Large intestine (tissue), 3 donors: ENCODE data around the gene FOXK1. TPM values are rescaled to one million over a fixed set of nuclear protein-coding genes. Genes with fewer than 3 reads are reported as not detected.

Source experiments
- DNase-seq, 2 donors: peaks; one replicate each; pipeline versions ENCODE4 v3.0.0 to v3.0.0-alpha.2; 2013
- H3K27ac ChIP-seq: one replicate; pipeline ENCODE4 v1.5.1; 2013; ENCODE audit warnings: low read length
- H3K27me3 ChIP-seq: 2 replicates; pipeline ENCODE4 v1.6.1; 2013; ENCODE audit warnings: low read length; ENCODE audit not compliant: control insufficient read depth, insufficient read depth
- H3K36me3 ChIP-seq: 2 replicates; pipeline ENCODE4 v1.6.1; 2013; ENCODE audit warnings: low read length; ENCODE audit not compliant: control insufficient read depth, insufficient read depth
- H3K4me1 ChIP-seq: one replicate; pipeline ENCODE4 v1.6.1; 2013; ENCODE audit warnings: low read length; ENCODE audit not compliant: control insufficient read depth, insufficient read depth
- H3K4me3 ChIP-seq: one replicate; pipeline ENCODE4 v1.5.1; 2013; ENCODE audit warnings: low read length
- H3K9me3 ChIP-seq: one replicate; pipeline ENCODE4 v1.6.1; 2013; ENCODE audit warnings: mild to moderate bottlenecking, low read depth, low read length, moderate library complexity; ENCODE audit not compliant: control insufficient read depth
- WGBS: methylation state at CpG from one replicate; pipeline ENCODE4 v1.1.5; 2013; ENCODE audit warnings: low lambda C conversion rate; ENCODE audit not compliant: insufficient coverage; 5-methylcytosine and 5-hydroxymethylcytosine counted together
- polyA plus RNA-seq: library from polyadenylated mRNA; unstranded; fragments of 120-200 nt; gene quantifications from one replicate; pipeline ENCODE4 v1.2.1, GENCODE V29; 2013

Gene FOXK1
- polyA plus RNA-seq, 1 donor, result 11.6 TPM

GRCh38 chr7:4731803-4732202, 49.7 kb downstream of the FOXK1 start:
- no peaks in the 10 kb centered on the region for H3K4me1 ChIP-seq
- H3K36me3 ChIP-seq, result peaks cover 25% of the 10 kb centered on the region
- H3K27me3 ChIP-seq, result no peaks in the 10 kb centered on the region
- no peak overlapping the region for H3K27ac ChIP-seq
- no CpG with 5 or more reads among the region's 16 CpGs for WGBS
- no peaks in the 10 kb centered on the region for H3K9me3 ChIP-seq
- no peak for DNase-seq
- H3K4me3 ChIP-seq, result no peak overlapping the region

DNA sequence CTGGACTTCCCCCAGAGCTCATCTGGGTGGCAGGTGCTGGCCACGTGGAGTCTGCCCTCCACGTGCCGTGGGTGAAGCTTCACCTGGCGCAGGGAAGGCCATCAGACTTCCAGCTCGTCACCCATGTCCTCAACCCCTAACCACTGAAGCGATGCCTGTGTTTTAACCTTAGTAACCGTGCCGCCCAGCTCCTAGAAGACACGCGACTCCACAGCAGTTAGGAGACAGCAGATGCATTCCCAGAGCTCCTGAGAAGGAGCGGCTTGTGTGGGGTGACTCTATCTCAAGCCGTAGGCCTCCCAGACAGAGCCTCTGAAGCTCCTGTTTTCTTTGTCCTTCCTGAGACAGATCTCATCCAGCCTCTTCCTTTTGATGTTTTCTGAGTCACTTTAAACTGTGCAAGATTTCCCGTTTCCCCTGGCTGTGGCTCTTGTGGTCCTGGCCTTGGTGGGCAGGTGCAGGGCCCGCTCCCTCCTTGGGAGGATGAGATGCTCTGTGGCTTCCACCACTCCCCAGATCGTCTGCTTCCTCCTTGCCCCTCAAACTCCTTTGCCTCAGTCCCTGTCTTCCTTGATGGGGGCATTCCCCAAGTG, 51.9 kb downstream of the FOXK1 start:
- DNase-seq, result no peak
- H3K27ac ChIP-seq, result no peak overlapping the region
- no CpG with 5 or more reads among the region's 15 CpGs for WGBS
- no peaks in the 10 kb centered on the region for H3K9me3 ChIP-seq
- H3K4me3 ChIP-seq, result no peak overlapping the region
- H3K36me3 ChIP-seq, result peaks cover 19% of the 10 kb centered on the region
- H3K4me1 ChIP-seq, result peaks cover 7% of the 10 kb centered on the region
- no peaks in the 10 kb centered on the region for H3K27me3 ChIP-seq

DNA sequence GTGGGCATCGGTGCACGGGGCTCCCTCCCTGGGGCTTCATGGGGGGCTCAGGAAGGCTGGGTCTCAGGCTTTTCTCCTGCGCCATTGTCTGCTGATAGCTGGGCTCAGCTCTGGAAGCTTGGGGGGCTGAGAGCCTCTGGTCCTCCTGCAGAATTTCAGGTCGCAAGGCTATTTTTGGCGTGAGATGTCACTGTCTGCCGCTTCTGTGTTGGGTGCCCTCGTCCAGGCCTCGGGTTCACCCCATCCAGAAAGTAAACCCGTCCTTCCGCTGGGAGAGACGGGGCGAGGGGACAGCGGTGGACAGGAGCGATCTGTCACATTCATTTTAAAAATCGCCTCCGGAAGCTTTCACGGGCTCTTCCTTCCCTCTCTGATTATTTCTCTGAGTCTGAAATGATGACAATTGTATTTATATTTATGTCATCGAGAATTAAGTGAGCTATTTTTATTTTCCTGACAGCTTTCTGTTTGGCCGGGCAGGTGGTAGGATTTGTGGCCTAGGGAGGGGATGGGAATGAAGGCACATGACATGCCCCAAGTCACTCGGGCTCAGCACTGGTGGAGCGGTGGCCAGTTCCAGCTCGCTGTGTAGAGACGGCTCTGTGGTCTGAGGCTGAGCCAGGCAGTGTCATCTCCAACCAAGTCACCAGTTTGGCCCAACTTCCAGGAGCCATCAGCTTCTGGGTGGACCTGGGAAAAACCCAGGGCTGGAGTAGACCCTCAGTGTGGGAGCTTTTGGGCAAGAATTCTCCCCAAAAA, 52.7 kb downstream of the FOXK1 start:
- DNase-seq, result no peak
- Histone ChIP-seq H3K27me3 (no peaks in the 10 kb centered on the region), H3K4me3 (no peak overlapping the region), H3K9me3 (no peaks in the 10 kb centered on the region), H3K4me1 (peaks cover 14% of the 10 kb centered on the region), H3K36me3 (peaks cover 19% of the 10 kb centered on the region), H3K27ac (no peak overlapping the region)
- WGBS, result no CpG with 5 or more reads among the region's 23 CpGs

DNA sequence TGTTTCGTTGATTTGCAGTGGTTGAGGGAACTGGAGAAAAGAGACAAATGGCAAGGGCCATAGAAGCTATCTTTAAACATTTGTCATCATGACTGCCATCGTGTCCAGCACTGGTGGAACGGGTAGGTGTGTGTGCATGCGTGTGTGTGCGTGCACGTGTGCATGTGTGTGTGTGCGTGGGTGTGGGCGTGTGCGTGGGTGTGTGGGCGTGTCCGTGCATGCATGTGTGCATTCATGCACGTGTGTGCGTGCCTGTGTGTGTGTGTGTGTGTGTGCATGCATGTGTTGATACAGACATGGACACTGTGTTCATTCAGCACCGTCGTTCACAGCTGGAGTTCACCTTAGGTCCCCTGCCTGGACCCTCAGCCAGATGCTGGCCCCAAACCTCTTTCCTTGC, 55.2 kb downstream of the FOXK1 start:
- DNase-seq, result no peak
- Histone ChIP-seq H3K27ac (no peak overlapping the region), H3K4me3 (no peak overlapping the region), H3K9me3 (no peaks in the 10 kb centered on the region), H3K4me1 (peaks cover 20% of the 10 kb centered on the region), H3K27me3 (no peaks in the 10 kb centered on the region), H3K36me3 (peaks cover 26% of the 10 kb centered on the region)
- WGBS, result 100% methylated on average over 1 of the region's 15 CpGs

- Histone ChIP-seq H3K9me3 (peaks cover 2% of the 10 kb centered on the region), H3K27ac (peak overlapping the region; percentile 4), H3K36me3 (peaks cover 29% of the 10 kb centered on the region), H3K4me1 (peaks cover 27% of the 10 kb centered on the region), H3K4me3 (no peak overlapping the region), H3K27me3 (no peaks in the 10 kb centered on the region)
- DNase-seq, result peak in 1 of 2 donors; percentile 63
- WGBS, result 11% methylated on average over 6 of the region's 23 CpGs
Observed at GRCh38 chr7:4738711-4739527, 56.8 kb downstream of the FOXK1 start.

DNA sequence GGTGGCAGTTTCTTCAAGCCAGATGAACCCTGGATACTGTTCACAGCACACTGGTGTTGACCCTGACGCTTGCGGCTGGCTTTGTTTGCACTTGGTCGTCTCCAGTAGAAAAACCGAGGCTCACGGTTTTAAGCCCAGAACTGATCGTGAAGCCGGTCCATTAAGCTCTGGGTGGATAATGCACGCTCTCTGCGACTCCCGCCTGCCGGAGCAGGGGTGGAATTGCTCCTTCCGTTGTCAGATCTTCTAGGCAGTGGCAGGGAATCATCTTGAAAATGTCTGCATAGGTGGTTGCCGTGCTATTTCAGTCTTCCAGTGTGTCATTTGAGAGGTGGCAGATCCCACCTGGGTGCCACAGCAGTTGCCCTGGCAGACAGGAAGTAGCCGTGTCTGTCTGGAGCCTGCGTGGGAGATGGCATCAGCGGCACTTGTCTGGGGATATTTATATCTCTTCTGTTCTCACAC, 57.5 kb downstream of the FOXK1 start:
- H3K9me3 ChIP-seq, result peaks cover 2% of the 10 kb centered on the region
- H3K36me3 ChIP-seq, result peaks cover 29% of the 10 kb centered on the region
- peaks cover 34% of the 10 kb centered on the region for H3K4me1 ChIP-seq
- no peaks in the 10 kb centered on the region for H3K27me3 ChIP-seq
- H3K4me3 ChIP-seq, result no peak overlapping the region
- H3K27ac ChIP-seq, result peak overlapping the region; percentile 4
- WGBS, result no CpG with 5 or more reads among the region's 16 CpGs
- DNase-seq, result no peak

- Histone ChIP-seq H3K27me3 (no peaks in the 10 kb centered on the region), H3K36me3 (peaks cover 29% of the 10 kb centered on the region), H3K4me3 (no peak overlapping the region), H3K27ac (no peak overlapping the region), H3K9me3 (peaks cover 2% of the 10 kb centered on the region), H3K4me1 (peaks cover 44% of the 10 kb centered on the region)
- 100% methylated on average over 1 of the region's 22 CpGs for WGBS
- DNase-seq, result no peak
Observed at GRCh38 chr7:4740796-4741195, 58.7 kb downstream of the FOXK1 start.

- H3K27ac ChIP-seq, result peak overlapping the region; percentile 6
- peaks cover 33% of the 10 kb centered on the region for H3K36me3 ChIP-seq
- peak in 1 of 2 donors; percentile 51 for DNase-seq
- H3K4me3 ChIP-seq, result no peak overlapping the region
- peaks cover 54% of the 10 kb centered on the region for H3K4me1 ChIP-seq
- 100% methylated on average over 3 of the region's 23 CpGs for WGBS
- H3K27me3 ChIP-seq, result no peaks in the 10 kb centered on the region
- peaks cover 2% of the 10 kb centered on the region for H3K9me3 ChIP-seq
Observed at GRCh38 chr7:4742051-4742573, 60.0 kb downstream of the FOXK1 start.

- Histone ChIP-seq H3K27ac (no peak overlapping the region), H3K36me3 (peaks cover 30% of the 10 kb centered on the region), H3K4me1 (peaks cover 61% of the 10 kb centered on the region), H3K27me3 (no peaks in the 10 kb centered on the region), H3K4me3 (no peak overlapping the region), H3K9me3 (peaks cover 2% of the 10 kb centered on the region)
- WGBS, result no CpG with 5 or more reads among the region's 10 CpGs
- no peak for DNase-seq
Observed at GRCh38 chr7:4742852-4743251, 60.8 kb downstream of the FOXK1 start.
